GM19438 (cell line): ENCODE data around the gene PHLPP1.

Source experiments
- ATAC-seq: cut with Tn5 transposase; IDR thresholded peaks from one replicate; pipeline ENCODE4 v1.9.1; 2021; ENCODE audit warnings: low read depth; ENCODE audit not compliant: unreplicated experiment

Gene PHLPP1

DNA sequence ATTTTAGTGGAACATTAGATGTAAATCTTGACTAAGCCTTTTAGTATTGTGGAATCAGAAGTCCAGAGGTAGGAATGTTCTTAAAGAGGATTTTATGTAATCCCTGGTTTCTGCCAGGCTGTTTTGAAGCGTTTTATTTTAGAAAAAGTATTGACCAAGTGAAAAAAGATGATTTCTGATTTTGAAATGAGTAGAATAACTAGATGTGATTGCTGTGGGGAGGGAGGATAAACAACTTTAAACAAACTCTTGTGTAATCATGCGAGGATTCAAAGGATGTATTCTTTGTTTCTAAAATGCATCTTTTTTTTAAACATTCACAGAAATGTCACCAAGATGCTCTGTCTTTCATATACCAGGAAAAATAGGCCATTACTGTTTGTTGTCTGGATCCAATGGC, 53.9 kb downstream of the PHLPP1 start:
- no peak for ATAC-seq

GRCh38 chr18:62771494-62772270, 56.3 kb downstream of the PHLPP1 start:
- no peak for ATAC-seq

- ATAC-seq = no peak
Observed at GRCh38 chr18:62772860-62773584, 57.7 kb downstream of the PHLPP1 start.

GRCh38 chr18:62773691-62774090, 58.4 kb downstream of the PHLPP1 start:
- ATAC-seq = no peak

GRCh38 chr18:62776024-62776570, 60.8 kb downstream of the PHLPP1 start:
- no peak for ATAC-seq

DNA sequence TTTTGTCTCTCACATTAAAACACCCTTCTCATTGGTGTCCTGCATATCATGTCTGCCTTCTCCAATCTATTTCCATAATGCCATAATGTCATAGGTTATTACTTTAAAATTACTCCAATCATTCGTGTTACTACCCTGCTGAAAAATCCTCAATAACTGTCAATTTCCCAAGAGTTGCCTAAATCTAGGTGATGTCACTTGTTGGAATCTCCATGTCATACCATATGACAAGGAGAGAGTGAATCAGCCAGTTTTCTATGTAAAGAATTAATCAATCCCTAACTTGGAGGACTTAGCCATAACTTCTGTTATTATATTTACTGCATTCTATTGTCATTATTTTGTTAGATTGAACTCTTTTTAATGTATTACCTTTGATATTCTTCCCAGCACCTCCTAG, 62.5 kb downstream of the PHLPP1 start:
- no peak for ATAC-seq

DNA sequence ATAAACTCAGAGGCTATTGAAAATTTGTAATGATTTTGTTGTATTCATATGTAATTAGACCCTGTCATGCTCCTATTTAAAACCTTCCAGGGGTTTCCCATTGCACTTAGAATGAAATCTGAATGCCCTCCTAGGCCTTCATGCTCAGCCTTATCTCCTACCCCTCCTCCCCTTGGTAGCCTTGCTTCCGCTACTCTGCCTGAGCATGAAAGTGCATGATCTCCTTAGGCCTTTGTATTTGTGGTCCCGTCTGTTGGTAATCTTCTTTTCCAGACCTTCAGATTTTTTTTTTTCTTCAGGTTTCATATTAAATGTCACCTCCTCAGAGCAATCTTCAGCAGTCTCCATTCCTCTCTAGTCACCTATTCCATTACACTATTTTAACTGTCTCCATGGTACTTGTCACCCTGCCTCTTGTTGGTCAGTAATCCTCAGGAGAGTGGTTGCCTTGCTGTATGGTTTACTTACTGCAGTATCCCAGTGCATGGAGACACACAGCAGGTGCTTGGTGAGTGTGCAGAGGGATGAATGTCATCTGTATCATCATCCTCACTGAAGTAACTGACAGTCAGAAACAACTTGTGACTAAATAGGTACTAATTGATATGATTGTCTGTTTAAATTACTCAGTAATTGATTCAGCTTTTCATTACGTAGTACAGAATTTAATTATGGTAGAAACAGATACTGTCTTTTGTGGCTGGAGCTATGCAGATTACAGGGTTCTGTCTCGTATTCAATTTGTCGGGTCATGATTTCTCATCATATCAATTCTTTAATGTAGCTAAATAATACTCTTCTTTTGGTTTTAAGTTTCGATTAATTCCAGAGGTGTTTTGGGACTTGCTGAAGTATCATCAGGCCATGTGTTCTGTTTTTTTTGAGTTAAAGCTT, 63.9 kb downstream of the PHLPP1 start:
- ATAC-seq = no peak

GRCh38 chr18:62781262-62781661, 65.9 kb downstream of the PHLPP1 start:
- no peak for ATAC-seq

GRCh38 chr18:62781893-62782292, 66.6 kb downstream of the PHLPP1 start:
- no peak for ATAC-seq

- no peak for ATAC-seq
Observed at GRCh38 chr18:62784338-62784965, 69.1 kb downstream of the PHLPP1 start.

GRCh38 chr18:62784966-62785413, 69.6 kb downstream of the PHLPP1 start:
- no peak for ATAC-seq

DNA sequence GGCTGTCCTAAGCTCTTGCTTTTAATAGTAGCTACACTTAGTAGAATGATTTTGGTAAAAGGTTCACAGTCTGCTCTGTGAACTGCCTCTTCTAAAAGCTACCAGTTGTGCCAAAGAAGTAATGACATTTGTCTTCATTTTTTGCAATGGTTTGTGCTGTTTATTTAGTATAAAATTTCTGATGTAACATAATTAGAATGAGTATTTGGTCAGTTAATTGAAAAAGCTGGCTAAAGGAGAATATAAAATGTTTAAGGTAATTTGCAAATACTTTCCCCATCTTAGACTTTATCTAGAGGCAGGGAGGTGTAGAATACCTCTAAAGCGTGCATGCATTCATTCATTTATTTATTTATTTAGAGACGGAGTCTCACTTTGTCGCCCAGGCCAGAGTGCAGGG, 71.3 kb downstream of the PHLPP1 start:
- no peak for ATAC-seq

GRCh38 chr18:62788111-62788510, 72.8 kb downstream of the PHLPP1 start:
- no peak for ATAC-seq

DNA sequence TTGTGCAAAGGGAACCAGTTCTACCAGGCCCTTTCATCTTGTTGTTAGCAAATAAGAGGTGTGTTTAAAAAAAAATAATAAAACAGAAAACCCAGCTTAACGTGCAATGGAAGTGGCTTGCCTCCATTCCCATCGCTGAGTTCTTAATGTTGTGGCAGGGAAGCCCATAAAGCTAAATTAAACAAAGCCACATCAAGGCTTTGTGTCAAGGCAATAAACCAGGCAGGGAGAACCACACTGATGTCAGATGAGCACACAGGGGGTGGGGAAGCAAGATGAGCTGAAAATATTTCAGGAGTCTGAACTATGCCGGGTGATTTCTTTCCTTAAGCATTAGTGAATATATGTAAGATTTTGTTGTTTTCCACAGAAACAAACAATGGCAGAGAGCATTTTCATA, 73.5 kb downstream of the PHLPP1 start:
- no peak for ATAC-seq

DNA sequence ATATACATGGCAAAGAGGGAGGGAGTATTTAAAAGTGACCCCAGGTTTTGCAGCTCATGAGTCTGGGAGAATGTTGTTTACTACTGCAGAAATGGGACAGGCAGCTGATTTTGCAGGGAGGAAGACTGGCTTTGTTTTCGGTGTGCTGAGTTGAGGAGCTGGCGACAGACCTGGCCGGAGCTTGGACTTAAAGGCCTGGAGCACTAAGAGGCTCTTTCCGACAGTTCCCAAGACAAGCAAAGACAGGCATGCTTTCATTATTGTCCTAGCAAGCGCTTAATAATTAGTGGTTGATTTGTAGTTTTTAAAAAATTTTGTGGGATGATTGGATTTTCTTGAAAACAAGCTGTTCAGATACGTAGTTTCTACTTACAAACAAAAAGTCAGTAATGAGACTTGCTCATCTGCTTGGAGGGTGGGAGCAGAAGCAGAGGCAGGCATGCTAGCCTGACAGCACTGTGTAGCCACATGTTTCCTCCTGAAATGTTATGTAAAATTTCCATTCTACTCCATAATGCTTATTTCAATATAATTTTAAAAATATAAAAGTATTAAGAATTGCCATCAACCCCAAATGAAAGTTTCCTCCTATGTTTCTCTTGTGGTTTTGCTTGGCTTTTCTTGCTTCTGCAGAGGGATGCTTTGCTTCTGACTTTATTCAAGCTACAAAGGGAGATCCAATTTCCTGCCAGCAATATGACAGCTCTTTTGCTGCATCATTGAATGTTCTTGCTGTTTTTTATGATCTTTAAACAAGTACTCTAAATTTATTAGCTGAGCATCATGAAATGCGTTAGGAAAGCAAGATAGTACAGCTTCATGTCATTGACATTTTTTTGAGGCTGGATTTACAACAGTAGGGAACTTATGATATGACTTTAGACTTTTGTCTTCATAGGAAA, 75.8 kb downstream of the PHLPP1 start:
- ATAC-seq = no peak

- ATAC-seq = no peak
Observed at GRCh38 chr18:62792016-62792415, 76.7 kb downstream of the PHLPP1 start.

DNA sequence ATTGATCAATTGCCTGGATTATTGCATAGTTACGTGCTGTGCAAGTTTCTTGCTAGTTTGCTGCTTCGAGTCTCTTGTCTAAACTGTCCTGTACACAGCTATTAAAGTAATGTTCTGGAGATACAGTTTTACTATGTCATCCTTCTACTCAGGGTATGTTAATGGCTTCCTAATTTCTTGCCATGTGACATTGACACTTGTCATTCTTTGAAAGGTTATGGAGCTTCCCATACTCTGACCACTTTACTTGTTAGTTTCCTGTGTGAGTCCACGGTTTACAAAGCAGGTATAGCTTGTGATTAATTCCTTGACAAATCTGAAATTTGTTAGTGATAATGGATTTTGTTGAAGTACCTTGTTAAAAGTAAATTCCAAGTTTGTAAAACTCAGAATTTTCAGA, 80.5 kb downstream of the PHLPP1 start:
- no peak for ATAC-seq

DNA sequence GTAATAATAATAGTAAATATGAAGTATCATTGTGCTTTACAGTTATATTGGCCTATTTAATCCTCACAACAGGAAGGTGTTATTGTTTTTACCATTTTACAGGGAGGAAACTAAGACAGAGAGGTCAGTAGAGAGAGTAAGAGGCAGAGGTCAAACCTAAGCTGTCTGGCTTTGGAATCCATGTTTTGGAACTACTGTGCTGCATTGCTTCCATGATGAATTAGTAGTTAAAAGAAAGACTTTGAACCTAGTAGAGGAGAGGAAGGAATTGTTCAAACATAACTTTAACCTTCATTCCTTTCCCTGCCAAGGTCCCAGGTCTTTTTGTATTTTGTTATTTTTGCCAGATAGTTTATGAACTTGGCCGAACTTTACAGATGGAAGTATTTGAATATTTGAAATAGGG, 80.9 kb downstream of the PHLPP1 start:
- ATAC-seq = no peak

DNA sequence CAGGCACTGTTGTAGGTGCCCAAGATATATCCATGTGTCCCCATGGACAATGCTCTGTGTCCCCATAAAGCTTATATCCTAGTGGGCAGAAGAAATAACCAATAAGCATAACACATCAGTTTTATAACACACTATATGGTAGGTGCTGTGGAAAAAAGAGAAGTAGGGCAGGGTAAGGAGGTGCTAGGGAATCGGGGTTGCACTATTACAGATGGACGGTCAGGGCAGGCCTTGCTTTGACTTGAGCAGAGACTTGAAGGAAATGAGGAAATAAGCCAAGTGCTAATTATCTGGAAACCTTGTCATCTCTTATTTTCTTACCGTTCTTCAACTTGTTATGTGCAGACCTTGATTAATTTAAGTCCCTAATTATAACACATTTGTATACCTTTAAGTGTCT, 82.0 kb downstream of the PHLPP1 start:
- no peak for ATAC-seq
